GDM1 (cell line): ENCODE data around the gene ADAMTS2.

Source experiments
- DNase-seq: peaks from one replicate; lab custom pipeline; 2025; lab: John Stamatoyannopoulos, UW

The ADAMTS2 gene

DNA sequence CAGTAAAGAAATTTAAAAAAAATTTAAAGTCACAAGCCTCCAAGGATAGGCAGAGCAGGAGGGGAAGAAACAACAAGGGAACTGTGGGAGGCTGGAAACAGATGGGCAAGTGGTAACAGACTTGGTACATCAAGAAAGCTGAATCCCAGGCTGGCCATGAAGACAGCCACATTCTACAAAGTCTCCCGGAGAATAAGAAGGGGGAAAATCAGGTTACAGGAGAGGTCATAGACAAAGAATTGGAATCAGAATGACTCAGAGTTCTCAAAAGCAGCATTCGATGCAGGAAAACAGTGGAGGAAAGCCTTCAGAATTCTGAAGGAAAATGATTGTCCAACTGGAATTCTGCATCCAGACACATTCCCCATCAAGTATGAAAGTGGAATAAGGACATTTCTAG is 129.7 kb downstream of the ADAMTS2 start:
- DNase-seq: no peak

GRCh38 chr5:179214678-179215077 is 130.6 kb downstream of the ADAMTS2 start:
- DNase-seq: no peak

DNA sequence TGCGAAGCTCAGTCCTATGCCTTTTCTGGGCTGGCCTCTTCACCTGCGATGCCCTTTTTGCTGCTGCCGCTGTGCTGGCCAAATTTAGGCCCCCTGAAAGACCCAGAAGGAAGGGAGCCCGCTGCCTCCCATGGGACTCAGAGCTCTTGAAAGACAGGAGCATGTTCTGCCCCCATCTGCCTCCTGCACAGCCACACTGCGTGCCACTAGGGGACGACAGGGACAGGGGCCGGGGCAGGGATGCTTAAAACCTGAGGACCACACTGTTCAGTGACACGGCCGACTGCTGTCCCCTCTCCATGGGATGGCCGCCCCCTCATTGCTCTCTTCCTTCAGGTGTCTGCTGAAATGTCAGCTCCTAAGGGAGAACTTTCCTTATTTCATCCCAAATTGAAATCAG is 132.4 kb downstream of the ADAMTS2 start:
- no peak for DNase-seq

DNA sequence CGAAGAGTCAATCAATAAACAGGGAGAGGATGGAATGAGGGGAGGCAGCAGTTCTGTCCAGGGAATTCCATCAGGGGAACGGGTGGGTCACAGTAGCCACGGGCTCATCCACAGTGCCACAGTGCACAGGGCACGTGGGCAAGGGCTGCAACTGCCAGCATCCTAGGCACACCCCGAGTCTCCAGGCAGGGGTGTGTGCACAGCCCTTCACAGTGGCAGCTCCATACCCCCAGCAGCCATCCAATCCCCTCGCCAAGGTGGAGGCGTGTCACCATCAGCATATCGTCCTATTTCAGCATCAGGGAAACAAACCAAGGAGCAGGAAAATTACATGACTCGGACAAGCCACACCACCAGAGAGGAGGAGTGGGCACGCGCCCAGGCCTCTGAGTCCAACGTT is 133.6 kb downstream of the ADAMTS2 start:
- DNase-seq: no peak

- no peak for DNase-seq
Measured at GRCh38 chr5:179211068-179211467, 134.2 kb downstream of the ADAMTS2 start.

- no peak for DNase-seq
Measured at GRCh38 chr5:179210478-179210877, 134.8 kb downstream of the ADAMTS2 start.

DNA sequence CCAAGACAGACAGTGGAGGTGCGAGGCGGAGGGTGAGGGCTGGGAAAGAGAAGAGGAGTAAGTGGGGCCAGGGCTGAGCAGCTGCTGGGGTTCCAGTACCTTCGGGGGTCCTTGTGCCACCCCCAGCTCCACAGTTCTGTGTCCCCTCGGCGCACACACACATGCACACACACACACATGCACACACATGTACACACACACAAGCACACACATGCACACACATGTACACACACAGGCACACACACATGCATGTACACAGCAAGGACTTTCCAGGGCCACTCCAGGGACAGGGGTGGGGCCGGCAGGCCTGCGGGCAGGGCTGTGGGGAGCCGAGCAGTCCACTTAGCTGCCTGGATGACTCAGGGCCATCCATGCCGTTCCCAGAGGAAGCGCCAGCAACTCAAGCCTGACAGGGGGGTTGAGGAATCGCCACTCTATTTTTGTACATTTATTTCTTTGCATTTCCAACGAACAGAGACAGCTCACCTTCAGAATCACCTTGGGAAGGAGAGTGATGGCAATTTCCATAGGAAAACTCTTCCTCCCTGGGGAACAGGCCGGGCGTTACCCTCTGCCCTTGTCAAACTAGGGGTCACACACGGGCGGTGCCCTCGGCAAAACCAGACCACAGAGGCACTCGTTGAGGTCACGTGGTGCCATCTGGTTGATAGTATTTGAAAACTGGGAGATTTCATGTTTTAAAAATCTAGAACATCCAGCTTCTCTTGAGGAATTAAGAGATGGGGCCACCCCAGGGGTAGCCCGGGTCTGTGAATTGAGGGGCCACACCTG is 135.7 kb downstream of the ADAMTS2 start:
- no peak for DNase-seq

DNA sequence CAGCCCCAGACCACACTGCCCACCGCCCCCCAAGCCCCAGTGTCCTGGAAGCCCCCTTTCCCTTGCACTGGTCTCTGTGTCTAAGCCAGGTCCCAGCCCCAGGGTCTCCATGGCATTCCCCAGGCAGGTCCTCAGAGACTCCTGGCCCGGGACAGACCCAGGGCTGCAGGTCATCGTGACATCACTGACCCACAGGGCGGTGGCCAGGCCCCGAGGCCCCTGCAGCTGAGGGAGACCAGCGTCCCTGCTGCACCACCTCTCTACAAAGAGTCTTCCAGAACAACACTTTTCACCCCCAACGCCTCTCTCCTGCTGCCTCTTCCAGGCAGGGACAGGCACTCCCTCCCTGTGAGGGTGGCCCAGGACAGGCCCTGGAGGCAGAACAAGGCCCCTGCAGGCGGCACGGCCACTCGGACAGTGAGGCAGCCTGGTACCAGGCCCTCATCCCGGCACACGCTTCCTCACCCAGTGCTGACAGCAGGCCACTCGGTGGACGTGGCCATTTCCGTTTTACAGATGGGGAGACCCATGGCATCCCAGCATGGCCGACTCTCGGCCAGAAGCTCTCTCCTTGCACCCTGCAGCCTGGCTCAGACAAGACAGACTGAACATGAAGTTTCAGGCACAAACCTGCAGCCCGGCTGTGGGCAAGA is 136.4 kb downstream of the ADAMTS2 start:
- no peak for DNase-seq

GRCh38 chr5:179207920-179208705 is 137.1 kb downstream of the ADAMTS2 start:
- DNase-seq: no peak

GRCh38 chr5:179207470-179207869 is 137.8 kb downstream of the ADAMTS2 start:
- no peak for DNase-seq

- no peak for DNase-seq
Measured at GRCh38 chr5:179206366-179206765, 138.9 kb downstream of the ADAMTS2 start.

DNA sequence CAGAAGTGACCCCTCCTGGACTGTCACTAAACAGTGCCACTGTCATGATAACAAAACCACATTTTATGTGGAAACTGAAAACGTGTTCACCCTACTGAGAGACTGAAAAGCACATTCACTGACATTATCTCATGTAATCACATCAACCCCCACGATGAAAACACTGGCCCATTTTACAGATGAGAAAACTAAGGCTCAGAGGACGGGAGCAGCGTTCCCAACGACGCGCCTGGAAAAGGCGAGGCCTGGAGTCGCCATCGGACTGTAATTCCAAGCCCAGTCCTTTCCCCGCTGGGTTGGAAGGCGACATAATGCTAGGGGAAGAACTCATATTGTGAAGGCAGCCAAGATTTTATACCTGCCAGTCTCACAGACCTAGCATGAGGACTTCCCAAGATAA is 140.0 kb downstream of the ADAMTS2 start:
- DNase-seq: no peak

GRCh38 chr5:179204572-179204971 is 140.7 kb downstream of the ADAMTS2 start:
- DNase-seq: no peak

- DNase-seq: no peak
Measured at GRCh38 chr5:179203248-179203647, 142.0 kb downstream of the ADAMTS2 start.

DNA sequence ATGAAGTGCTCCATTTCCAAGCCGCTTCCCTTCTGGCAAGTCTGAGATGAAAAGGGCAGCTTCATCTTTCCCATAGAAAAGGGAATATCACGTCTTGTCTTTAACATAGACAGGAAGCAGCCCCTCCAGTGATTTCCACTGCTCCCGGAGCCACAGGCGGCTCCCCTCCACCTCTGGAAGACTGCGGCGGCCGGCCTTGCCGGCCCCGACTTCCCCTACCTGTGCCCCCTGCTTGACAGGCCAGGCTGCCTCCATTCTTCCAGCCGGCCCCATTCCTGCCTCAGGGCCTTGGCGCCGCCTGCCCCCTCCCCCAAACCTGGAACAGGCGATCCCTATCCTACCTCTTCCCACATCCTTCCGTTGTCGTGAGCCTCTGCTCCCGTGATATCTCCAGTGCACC is 143.3 kb downstream of the ADAMTS2 start:
- no peak for DNase-seq

GRCh38 chr5:179199246-179199645 is 146.0 kb downstream of the ADAMTS2 start:
- no peak for DNase-seq

DNA sequence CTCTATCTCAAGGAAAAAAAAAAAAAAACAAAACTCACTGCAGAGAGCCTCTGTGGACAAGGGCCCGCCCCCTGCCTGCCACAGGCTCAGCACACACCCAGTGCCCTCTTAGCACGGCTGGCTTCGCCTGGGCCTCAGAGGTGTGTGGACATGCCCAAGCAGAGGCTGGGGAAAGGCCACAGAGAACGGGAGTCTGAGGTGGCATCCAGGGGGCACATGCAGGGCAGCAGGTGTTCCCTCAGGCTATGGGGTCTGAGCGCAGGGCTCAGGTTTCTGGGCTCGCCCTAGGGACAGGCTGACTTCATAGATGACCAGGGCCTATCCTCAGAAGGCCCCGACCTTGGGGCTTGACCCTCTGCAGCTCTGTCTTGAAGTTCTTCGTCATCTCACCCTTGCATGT is 146.4 kb downstream of the ADAMTS2 start:
- no peak for DNase-seq

- DNase-seq: no peak
Measured at GRCh38 chr5:179196405-179197079, 148.7 kb downstream of the ADAMTS2 start.

GRCh38 chr5:179195561-179196404 is 149.5 kb downstream of the ADAMTS2 start:
- no peak for DNase-seq

GRCh38 chr5:179194941-179195381 is 150.3 kb downstream of the ADAMTS2 start:
- DNase-seq: no peak

DNA sequence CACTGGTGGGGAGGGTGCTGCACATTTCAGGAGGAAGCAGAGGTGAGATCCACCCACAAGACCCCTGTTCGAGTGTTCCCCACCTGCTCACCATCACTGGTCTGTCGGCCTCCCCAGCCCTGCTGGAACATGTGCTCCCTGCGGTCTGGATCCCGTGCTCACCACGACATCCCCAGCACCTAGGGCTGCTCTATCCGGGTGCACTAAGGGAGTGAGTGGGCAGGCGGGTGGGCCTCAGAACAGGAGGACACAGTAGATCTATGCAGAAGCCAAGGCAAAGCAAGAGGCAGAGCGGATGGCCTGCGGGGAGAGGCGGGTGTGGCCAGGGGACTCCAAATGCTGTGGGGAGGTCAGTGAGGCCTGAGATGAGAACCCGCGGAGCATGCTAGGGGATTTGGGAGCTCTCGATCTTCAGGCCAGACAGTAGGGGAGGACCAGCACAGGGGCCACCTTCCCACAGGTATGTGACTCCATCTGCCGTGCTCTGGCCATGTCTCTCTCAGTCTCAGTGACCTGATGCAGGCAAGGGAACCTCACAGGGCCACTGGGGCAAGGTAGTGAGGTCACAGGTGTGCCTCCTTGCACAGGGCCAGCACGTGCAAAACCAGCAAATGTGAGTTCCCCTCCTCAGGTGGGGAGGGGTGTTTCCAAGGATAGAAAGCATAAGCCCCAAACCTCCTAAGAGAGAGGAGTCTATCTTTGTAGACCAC is 150.9 kb downstream of the ADAMTS2 start:
- DNase-seq: no peak
